ENCODE results near the gene ABCB7. TPM values are rescaled to one million over a fixed set of nuclear protein-coding genes. Genes with fewer than 3 reads are reported as not detected.
"Not testable (repeated sequence)": the region's sequence is repeated elsewhere in the genome, so short reads cannot be mapped to it uniquely, and the experiment has no call there.

The ABCB7 gene
- total RNA-seq (10 to 100 TPM; 20.4 to 26.2 (median 24.6) TPM), total RNA-seq (25.6 to 53.9 (median 37.3) reads per million in 29 experiments)
- total RNA-seq (2013) = 29.2 TPM

DNA sequence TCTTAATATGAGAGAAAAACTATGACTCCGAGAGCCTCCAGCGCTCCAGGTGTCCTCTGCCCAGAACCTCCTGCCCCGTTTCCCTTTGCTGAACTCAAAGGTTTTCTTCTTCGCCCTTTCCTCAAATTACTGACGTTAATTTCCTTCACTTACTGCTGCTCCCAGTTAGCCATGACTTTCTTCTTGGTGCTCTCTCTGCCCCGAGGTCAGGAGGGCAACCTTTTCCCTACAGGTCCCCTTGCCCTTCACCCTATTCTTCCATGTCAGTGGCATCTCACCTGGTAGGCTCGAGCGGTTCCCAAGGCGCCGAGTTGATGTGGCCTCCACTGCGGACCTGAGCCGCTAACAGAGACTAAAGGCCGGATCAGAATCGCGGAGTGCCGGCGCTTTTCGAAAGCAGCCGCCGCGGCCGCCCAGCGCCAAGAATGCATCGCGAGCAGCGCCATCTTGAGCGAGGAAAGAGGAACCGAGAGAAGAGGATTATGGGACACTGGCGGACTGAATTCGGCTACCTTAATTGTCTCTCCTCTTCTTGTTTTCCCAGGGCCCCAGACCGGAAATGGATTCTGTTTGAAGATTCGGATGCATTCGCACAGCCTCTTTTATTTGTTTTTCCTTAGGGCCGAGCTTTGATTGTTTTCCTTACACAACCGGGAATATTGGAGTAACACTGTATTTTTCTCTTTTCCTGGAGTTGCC, at the start of gene ABCB7:
ABCB7 (minus strand) TSS at position 457 of the 699 bp plus-strand sequence; CDS start at position 446, 11 bp downstream.
- 0% methylated on average over 15 of the region's 35 CpGs for WGBS (ENCODE audit: insufficient coverage)

DNA sequence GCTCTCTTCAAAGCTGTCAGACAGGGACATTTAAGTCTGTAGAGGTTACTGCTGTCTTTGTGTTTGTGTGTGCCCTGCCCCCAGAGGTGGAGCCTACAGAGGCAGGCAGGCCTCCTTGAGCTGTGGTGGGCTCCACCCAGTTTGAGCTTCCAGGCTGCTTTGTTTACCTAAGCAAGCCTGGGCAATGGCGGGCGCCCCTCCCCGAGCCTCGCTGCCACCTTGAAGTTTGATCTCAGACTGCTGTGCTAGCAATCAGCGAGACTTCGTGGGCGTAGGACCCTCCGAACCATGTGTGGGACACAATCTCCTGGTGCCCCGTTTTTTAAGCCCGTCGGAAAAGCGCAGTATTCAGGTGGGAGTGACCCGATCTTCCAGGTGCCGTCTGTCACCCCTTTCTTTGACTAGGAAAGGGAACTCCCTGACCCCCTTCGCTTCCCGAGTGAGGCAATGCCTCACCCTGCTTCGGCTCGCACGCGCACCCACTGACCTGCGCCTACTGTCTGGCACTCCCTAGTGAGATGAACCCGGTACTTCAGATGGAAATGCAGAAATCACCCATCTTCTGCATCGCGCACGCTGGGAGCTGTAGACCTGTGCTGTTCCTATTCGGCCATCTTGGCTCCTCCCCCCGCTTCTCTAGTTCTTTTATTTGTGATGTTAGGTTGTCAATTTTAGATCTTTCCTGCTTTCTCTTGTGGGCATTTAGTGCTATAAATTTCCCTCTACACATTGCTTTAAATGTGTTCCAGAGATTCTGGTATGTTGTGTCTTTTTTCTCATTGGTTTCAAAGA, 32.5 kb upstream of the ABCB7 start:
- CTCF ChIA-PET; H3K27ac Mint-ChIP-seq; H3K4me3 Mint-ChIP-seq; H3K4me3 ChIP-seq (ENCODE audit: control insufficient read depth in 1 of 2, extremely low read depth in 1 of 2, low read length in 1 of 2); POLR2A ChIA-PET; H3K27ac ChIP-seq (ENCODE audit: low read length); H3K4me1 ChIP-seq (ENCODE audit: control insufficient read depth in 1 of 2, extremely low read depth in 1 of 2, insufficient read depth in 2 of 2, low read length in 2 of 2); H3K4me1 Mint-ChIP-seq; H3K36me3 Mint-ChIP-seq; H3K27me3 ChIP-seq (replicated peaks in 1 of 2; ENCODE audit: control insufficient read depth in 2 of 2, extremely low read depth in 1 of 2, insufficient read depth in 2 of 2, low read length in 1 of 2); ATAC-seq (replicated peaks in 1 of 4); H3K9me3 ChIP-seq; DNase-seq; H3K36me3 ChIP-seq (ENCODE audit: control insufficient read depth in 2 of 2, extremely low read depth in 1 of 2, insufficient read depth in 1 of 2, low read length in 1 of 2); H3K9me3 Mint-ChIP-seq: not testable (repeated sequence)
- 100% methylated on average over 3 of the region's 27 CpGs for WGBS (ENCODE audit: insufficient coverage)
- H3K27me3 Mint-ChIP-seq = peaks cover 3 to 33% of the 10 kb centered on the region in 2 donors

More for the DNA sequence above, at the start of gene ABCB7:
- peak; percentile 91 to 95 (median 92) for ATAC-seq (replicated peaks in 1 of 4)
- peak within 1 kb of the TSS; percentile 85 to 100 (median 99) for H3K4me3 Mint-ChIP-seq
- DNase-seq = peak; percentile 16 to 78 (median 51)
- Histone ChIP-seq H3K27ac (ENCODE audit: low read length) (peak within 1 kb of the TSS; percentile 77), H3K9me3 (no peaks in the 10 kb centered on the region), H3K4me3 (ENCODE audit: control insufficient read depth in 1 of 2, extremely low read depth in 1 of 2, low read length in 1 of 2) (peak within 1 kb of the TSS; percentile 74 to 81), H3K36me3 (ENCODE audit: control insufficient read depth in 2 of 2, extremely low read depth in 1 of 2, insufficient read depth in 1 of 2, low read length in 1 of 2) (no peaks in the 10 kb centered on the region), H3K27me3 (replicated peaks in 1 of 2; ENCODE audit: control insufficient read depth in 2 of 2, extremely low read depth in 1 of 2, insufficient read depth in 2 of 2, low read length in 1 of 2) (no peaks in the 10 kb centered on the region), H3K4me1 (ENCODE audit: control insufficient read depth in 1 of 2, extremely low read depth in 1 of 2, insufficient read depth in 2 of 2, low read length in 2 of 2) (peaks cover 4 to 6% of the 10 kb centered on the region in 2 experiments)
- no peaks in the 10 kb centered on the region for H3K9me3 Mint-ChIP-seq
- peaks cover 31 to 63% (median 39%) of the 10 kb centered on the region in 3 donors for H3K4me1 Mint-ChIP-seq
- H3K27me3 Mint-ChIP-seq = no peaks in the 10 kb centered on the region
- ChIA-PET CTCF (interaction anchor here in 1 of 2 donors (0.6 kb wide), 1 partner anchor 130 kb away, joined by 3 read pairs; no protein-coding TSS in a partner anchor), POLR2A (no interaction called here)
- no peaks in the 10 kb centered on the region for H3K36me3 Mint-ChIP-seq
- H3K27ac Mint-ChIP-seq = peak within 1 kb of the TSS; percentile 95 to 97

- Mint-ChIP-seq H3K36me3 (no peaks in the 10 kb centered on the region), H3K4me1 (no peaks in the 10 kb centered on the region), H3K9me3 (no peaks in the 10 kb centered on the region), H3K4me3 (no peak overlapping the region), H3K27ac (no peak overlapping the region), H3K27me3 (peaks cover 0 to 4% of the 10 kb centered on the region in 2 donors)
- H3K36me3 ChIP-seq (ENCODE audit: control insufficient read depth in 2 of 2, extremely low read depth in 1 of 2, insufficient read depth in 1 of 2, low read length in 1 of 2) = no peaks in the 10 kb centered on the region
- ATAC-seq (replicated peaks in 1 of 4) (no peak), DNase-seq (no peak)
- no peaks in the 10 kb centered on the region for H3K4me1 ChIP-seq (ENCODE audit: control insufficient read depth in 1 of 2, extremely low read depth in 1 of 2, insufficient read depth in 2 of 2, low read length in 2 of 2)
- no peak overlapping the region for H3K4me3 ChIP-seq (ENCODE audit: control insufficient read depth in 1 of 2, extremely low read depth in 1 of 2, low read length in 1 of 2)
- H3K27ac ChIP-seq (ENCODE audit: low read length) = no peak overlapping the region
- no peaks in the 10 kb centered on the region for H3K9me3 ChIP-seq
- CTCF ChIA-PET = no interaction called here
- POLR2A ChIA-PET = no interaction called here
- no peaks in the 10 kb centered on the region for H3K27me3 ChIP-seq (replicated peaks in 1 of 2; ENCODE audit: control insufficient read depth in 2 of 2, extremely low read depth in 1 of 2, insufficient read depth in 2 of 2, low read length in 1 of 2)
Observed at GRCh38 chrX:75181721-75182120, 25.6 kb upstream of the ABCB7 start.

DNA sequence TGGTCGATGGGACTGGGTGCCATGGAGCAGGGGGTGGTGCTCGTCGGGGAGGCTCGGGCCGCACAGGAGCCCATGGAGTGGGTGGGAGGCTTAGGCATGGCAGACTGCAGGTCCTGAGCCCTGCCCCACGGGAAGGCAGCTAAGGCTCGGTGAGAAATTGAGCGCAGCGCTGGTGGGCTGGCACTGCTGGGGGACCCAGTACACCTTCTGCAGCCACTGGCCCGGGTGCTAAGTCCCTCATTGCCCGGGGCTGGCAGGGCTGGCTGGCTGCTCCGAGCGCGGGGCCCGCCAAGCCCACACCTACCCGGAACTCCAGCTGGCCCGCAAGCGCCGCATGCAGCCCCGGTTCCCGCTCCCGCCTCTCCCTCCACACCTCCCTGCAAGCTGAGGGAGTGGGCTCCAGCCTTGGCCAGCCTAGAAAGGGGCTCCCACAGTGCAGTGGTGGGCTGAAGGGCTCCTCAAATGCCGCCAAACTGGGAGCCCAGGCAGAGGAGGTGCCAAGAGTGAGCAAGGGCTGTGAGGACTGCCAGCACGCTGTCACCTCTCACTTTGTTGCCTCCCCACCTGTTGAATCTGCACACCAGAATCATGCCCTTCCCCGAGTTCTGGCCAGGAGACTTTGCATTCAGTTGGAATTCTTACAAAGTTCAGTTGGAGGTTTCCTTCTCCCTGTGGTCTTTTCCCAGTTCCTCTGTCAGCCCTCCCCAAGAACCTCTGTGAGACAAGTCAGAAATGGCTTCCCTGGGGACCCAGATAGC, 23.6 kb upstream of the ABCB7 start:
- H3K9me3 Mint-ChIP-seq; H3K27me3 ChIP-seq (replicated peaks in 1 of 2; ENCODE audit: control insufficient read depth in 2 of 2, extremely low read depth in 1 of 2, insufficient read depth in 2 of 2, low read length in 1 of 2); H3K4me1 Mint-ChIP-seq; ATAC-seq (replicated peaks in 1 of 4); DNase-seq; H3K4me1 ChIP-seq (ENCODE audit: control insufficient read depth in 1 of 2, extremely low read depth in 1 of 2, insufficient read depth in 2 of 2, low read length in 2 of 2); H3K36me3 ChIP-seq (ENCODE audit: control insufficient read depth in 2 of 2, extremely low read depth in 1 of 2, insufficient read depth in 1 of 2, low read length in 1 of 2); CTCF ChIA-PET; H3K9me3 ChIP-seq; H3K27ac ChIP-seq (ENCODE audit: low read length); H3K27me3 Mint-ChIP-seq; H3K4me3 ChIP-seq (ENCODE audit: control insufficient read depth in 1 of 2, extremely low read depth in 1 of 2, low read length in 1 of 2); H3K36me3 Mint-ChIP-seq; H3K4me3 Mint-ChIP-seq; H3K27ac Mint-ChIP-seq; POLR2A ChIA-PET: not testable (repeated sequence)
- no CpG with 5 or more reads among the region's 25 CpGs for WGBS (ENCODE audit: insufficient coverage)

- CTCF ChIA-PET; POLR2A ChIA-PET; H3K9me3 Mint-ChIP-seq; H3K4me1 Mint-ChIP-seq; H3K27ac ChIP-seq (ENCODE audit: low read length); H3K4me3 ChIP-seq (ENCODE audit: control insufficient read depth in 1 of 2, extremely low read depth in 1 of 2, low read length in 1 of 2); H3K27me3 ChIP-seq (replicated peaks in 1 of 2; ENCODE audit: control insufficient read depth in 2 of 2, extremely low read depth in 1 of 2, insufficient read depth in 2 of 2, low read length in 1 of 2); DNase-seq; H3K36me3 Mint-ChIP-seq; H3K36me3 ChIP-seq (ENCODE audit: control insufficient read depth in 2 of 2, extremely low read depth in 1 of 2, insufficient read depth in 1 of 2, low read length in 1 of 2); ATAC-seq (replicated peaks in 1 of 4); H3K4me1 ChIP-seq (ENCODE audit: control insufficient read depth in 1 of 2, extremely low read depth in 1 of 2, insufficient read depth in 2 of 2, low read length in 2 of 2); H3K9me3 ChIP-seq: not testable (repeated sequence)
- Mint-ChIP-seq H3K27me3 (peaks cover 3 to 18% of the 10 kb centered on the region in 2 donors), H3K27ac (peak overlapping the region; percentile 69 to 72), H3K4me3 (peak overlapping the region; percentile 49 to 63 (median 58))
- no CpG with 5 or more reads among the region's 16 CpGs for WGBS (ENCODE audit: insufficient coverage)
Observed at GRCh38 chrX:75172257-75172890, 16.3 kb upstream of the ABCB7 start.

DNA sequence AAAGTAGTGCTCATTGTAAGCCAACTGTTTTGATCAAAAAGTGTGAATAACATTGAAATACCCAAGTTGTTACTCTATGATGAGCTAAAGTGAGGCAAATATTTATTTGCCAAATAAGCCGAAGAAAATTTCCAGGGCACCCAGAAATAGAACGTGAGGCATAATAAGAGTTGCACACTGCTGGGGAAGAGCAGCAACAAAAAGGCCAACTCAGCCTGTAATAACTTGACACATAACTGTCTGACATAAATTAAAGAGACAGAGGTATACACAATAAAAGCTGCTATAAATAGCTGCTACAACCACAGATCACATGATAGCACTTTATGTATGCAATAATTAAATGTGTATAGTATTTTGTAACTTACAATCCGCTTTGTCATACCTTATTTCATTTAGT, 2.0 kb upstream of the ABCB7 start:
- ATAC-seq (replicated peaks in 1 of 4) (no peak), DNase-seq (no peak)
- no peak overlapping the region for H3K27ac Mint-ChIP-seq
- peaks cover 2 to 4% of the 10 kb centered on the region in 2 experiments for H3K4me1 ChIP-seq (ENCODE audit: control insufficient read depth in 1 of 2, extremely low read depth in 1 of 2, insufficient read depth in 2 of 2, low read length in 2 of 2)
- no peak overlapping the region for H3K4me3 Mint-ChIP-seq
- ChIA-PET POLR2A (no interaction called here), CTCF (no interaction called here)
- no peaks in the 10 kb centered on the region for H3K36me3 ChIP-seq (ENCODE audit: control insufficient read depth in 2 of 2, extremely low read depth in 1 of 2, insufficient read depth in 1 of 2, low read length in 1 of 2)
- H3K9me3 ChIP-seq = no peaks in the 10 kb centered on the region
- no peaks in the 10 kb centered on the region for H3K9me3 Mint-ChIP-seq
- H3K27me3 ChIP-seq (replicated peaks in 1 of 2; ENCODE audit: control insufficient read depth in 2 of 2, extremely low read depth in 1 of 2, insufficient read depth in 2 of 2, low read length in 1 of 2) = no peaks in the 10 kb centered on the region
- no peaks in the 10 kb centered on the region for H3K27me3 Mint-ChIP-seq
- H3K4me3 ChIP-seq (ENCODE audit: control insufficient read depth in 1 of 2, extremely low read depth in 1 of 2, low read length in 1 of 2) = no peak overlapping the region
- H3K36me3 Mint-ChIP-seq = no peaks in the 10 kb centered on the region
- no peak overlapping the region for H3K27ac ChIP-seq (ENCODE audit: low read length)
- WGBS (ENCODE audit: insufficient coverage) = no CpG with 5 or more reads among the region's 3 CpGs
- peaks cover 24 to 49% (median 25%) of the 10 kb centered on the region in 3 donors for H3K4me1 Mint-ChIP-seq
